Esophagus (tissue), 2 donors: Measurements from ENCODE around the gene NEO1. TPM values are rescaled to one million over a fixed set of nuclear protein-coding genes. Genes with fewer than 3 reads are reported as not detected.

Source experiments
- H3K27ac ChIP-seq, 2 donors: one replicate each; pipeline ENCODE4 v1.5.1; 2013; ENCODE audit warnings: low read depth in 2 of 2, mild to moderate bottlenecking in 2 of 2, inconsistent platforms in 1 of 2, low read length in 1 of 2, moderate library complexity in 1 of 2
- H3K27me3 ChIP-seq, 2 donors: one replicate each; pipeline ENCODE4 v1.6.1; 2013; ENCODE audit warnings: low read length in 2 of 2, control low read depth in 1 of 2, mild to moderate bottlenecking in 1 of 2; ENCODE audit not compliant: insufficient read depth in 2 of 2, control insufficient read depth in 1 of 2
- H3K36me3 ChIP-seq, 2 donors: one replicate each; pipeline ENCODE4 v1.6.1; 2013; ENCODE audit warnings: low read length in 1 of 2; ENCODE audit not compliant: control insufficient read depth in 2 of 2, insufficient read depth in 2 of 2
- H3K4me1 ChIP-seq, 2 donors: one replicate each; pipeline ENCODE4 v1.6.1; 2013; ENCODE audit warnings: low read length in 1 of 2; ENCODE audit not compliant: control insufficient read depth in 2 of 2, insufficient read depth in 2 of 2
- H3K4me3 ChIP-seq, 2 donors: one replicate each; pipeline ENCODE4 v1.5.1; 2013; ENCODE audit warnings: low read length in 2 of 2, mild to moderate bottlenecking in 2 of 2, low read depth in 1 of 2, moderate library complexity in 1 of 2
- H3K9me3 ChIP-seq, 2 donors: one replicate each; pipeline ENCODE4 v1.6.1; 2013; ENCODE audit warnings: mild to moderate bottlenecking in 2 of 2, low read depth in 1 of 2, low read length in 1 of 2, moderate library complexity in 1 of 2; ENCODE audit not compliant: control insufficient read depth in 2 of 2, insufficient read depth in 1 of 2
- WGBS, 2 donors: extraction: QIAGEN DNeasy Blood & Tissue Kit; methylation state at CpG; one replicate each; pipeline ENCODE4 v1.1.7; 2013; 5-methylcytosine and 5-hydroxymethylcytosine counted together
- polyA plus RNA-seq, 2 donors: library from polyadenylated mRNA; stranded (reverse); fragments of 200-250 nt; gene quantifications; one replicate each; pipeline ENCODE4 v1.2.3, GENCODE V29; 2013
- donor health status: healthy with polysubstance abuse.
- donor health status: Bipolar disorder and iron deficiency.

The NEO1 gene
- polyA plus RNA-seq, 2 donors: 5.7 to 7.3 TPM

DNA sequence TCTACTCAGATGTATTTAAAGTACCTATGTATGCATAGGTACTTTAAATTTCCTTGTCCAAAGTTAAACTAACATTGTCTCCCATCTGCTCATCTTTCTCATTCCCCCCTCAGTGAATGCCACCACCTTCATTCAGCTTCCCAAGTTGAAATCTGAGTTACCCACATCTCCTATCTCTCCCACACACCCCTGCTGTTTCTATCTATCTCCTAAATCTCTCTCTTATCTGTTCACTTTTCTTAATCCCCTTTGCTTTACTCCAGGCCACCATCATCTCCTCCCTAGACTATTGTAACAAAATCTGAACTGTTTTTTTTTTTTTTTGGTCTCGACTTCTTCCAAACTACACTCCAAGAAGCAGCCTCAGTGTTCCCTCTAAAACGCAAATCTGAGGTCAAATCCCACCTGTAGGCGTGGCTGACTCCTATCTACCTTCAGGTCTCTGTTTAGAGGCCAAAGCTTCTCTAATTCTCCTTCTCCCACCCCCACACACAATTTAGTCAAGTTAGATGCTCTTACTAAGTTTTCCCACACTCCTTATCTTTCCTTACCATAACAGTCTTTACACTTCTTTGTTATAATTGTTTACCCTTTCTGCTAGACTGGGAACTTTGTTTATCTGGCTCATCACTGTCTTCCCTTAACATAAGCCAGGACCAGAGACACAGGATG, 3.5 kb upstream of the NEO1 start:
- Histone ChIP-seq H3K27me3 (no peaks in the 10 kb centered on the region), H3K36me3 (no peaks in the 10 kb centered on the region), H3K4me3 (no peak overlapping the region), H3K4me1 (no peaks in the 10 kb centered on the region), H3K27ac (no peak overlapping the region), H3K9me3 (no peaks in the 10 kb centered on the region)
- WGBS, 2 donors: 48 to 50% methylated on average over 3 of the region's 3 CpGs

GRCh38 chr15:73049564-73050215, 2.6 kb upstream of the NEO1 start:
- H3K36me3 ChIP-seq: no peaks in the 10 kb centered on the region

DNA sequence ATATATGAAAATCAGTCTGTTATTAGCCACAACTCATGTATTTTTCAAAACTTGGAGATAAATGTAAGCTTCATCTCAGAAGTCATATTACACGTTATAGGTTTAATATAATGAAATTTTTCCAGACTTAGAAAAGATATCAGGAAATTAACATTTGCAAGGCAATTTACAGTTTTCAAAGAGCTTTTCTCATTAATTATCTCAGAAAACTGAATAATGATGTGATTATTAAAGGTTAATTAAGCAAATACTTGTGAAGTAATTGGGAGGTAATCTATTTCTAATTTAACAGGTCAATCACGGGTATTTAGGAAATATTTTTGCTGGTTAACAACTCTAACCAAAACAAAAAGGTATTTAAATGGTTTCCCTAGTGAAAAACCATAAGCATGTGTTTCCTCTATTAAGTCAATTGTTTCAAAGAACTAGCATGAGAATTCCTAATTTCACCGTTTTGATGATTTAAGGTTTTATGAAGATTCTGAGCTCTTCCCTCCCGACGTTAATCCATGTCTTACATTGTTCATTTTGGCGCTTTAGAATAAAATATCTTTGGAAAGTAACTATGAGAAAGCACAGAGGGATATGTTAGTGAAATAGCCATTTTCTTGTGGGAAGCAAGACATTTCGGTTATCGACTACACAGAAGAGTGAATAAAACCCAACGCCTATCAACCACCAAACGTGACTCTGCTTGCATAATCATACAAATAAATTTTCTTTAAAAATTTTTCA, 1.5 kb upstream of the NEO1 start:
- Histone ChIP-seq H3K4me3 (peak overlapping the region in 1 of 2 donors; percentile 85), H3K27ac (peak overlapping the region in 1 of 2 donors; percentile 97), H3K27me3 (no peaks in the 10 kb centered on the region), H3K36me3 (no peaks in the 10 kb centered on the region), H3K9me3 (no peaks in the 10 kb centered on the region), H3K4me1 (no peaks in the 10 kb centered on the region)
- WGBS, 2 donors: 25 to 26% methylated on average over 10 of the region's 10 CpGs

More at GRCh38 chr15:73049564-73050215, 2.6 kb upstream of the NEO1 start:
- WGBS, 2 donors: 63 to 70% methylated on average over 4 of the region's 4 CpGs
- no peaks in the 10 kb centered on the region for H3K27me3 ChIP-seq
- no peak overlapping the region for H3K4me3 ChIP-seq
- H3K9me3 ChIP-seq: no peaks in the 10 kb centered on the region
- H3K4me1 ChIP-seq: no peaks in the 10 kb centered on the region
- H3K27ac ChIP-seq: no peak overlapping the region

- Histone ChIP-seq H3K4me3 (peak overlapping the region; percentile 85 to 95), H3K27ac (peak overlapping the region; percentile 80 to 97), H3K4me1 (no peaks in the 10 kb centered on the region), H3K9me3 (no peaks in the 10 kb centered on the region), H3K36me3 (no peaks in the 10 kb centered on the region), H3K27me3 (no peaks in the 10 kb centered on the region)
- 1% methylated on average over 40 to 42 of the region's 42 CpGs for WGBS, 2 donors
Measured at GRCh38 chr15:73051391-73051806, 864 bp upstream of the NEO1 start.

GRCh38 chr15:73052653-73053397, 562 bp downstream of the NEO1 start:
- Histone ChIP-seq H3K27me3 (no peaks in the 10 kb centered on the region), H3K27ac (peak overlapping the region; percentile 77 to 97), H3K4me1 (no peaks in the 10 kb centered on the region), H3K9me3 (no peaks in the 10 kb centered on the region), H3K4me3 (peak overlapping the region; percentile 85 to 89), H3K36me3 (no peaks in the 10 kb centered on the region)
- WGBS, 2 donors: 1 to 2% methylated on average over 43 to 61 of the region's 61 CpGs

- 4 to 5% methylated on average over 8 of the region's 8 CpGs for WGBS, 2 donors
- Histone ChIP-seq H3K4me3 (peak overlapping the region; percentile 85 to 89), H3K27ac (no peak overlapping the region), H3K4me1 (no peaks in the 10 kb centered on the region), H3K27me3 (no peaks in the 10 kb centered on the region), H3K9me3 (no peaks in the 10 kb centered on the region), H3K36me3 (no peaks in the 10 kb centered on the region)
Measured at GRCh38 chr15:73053398-73053723, 1.1 kb downstream of the NEO1 start.

DNA sequence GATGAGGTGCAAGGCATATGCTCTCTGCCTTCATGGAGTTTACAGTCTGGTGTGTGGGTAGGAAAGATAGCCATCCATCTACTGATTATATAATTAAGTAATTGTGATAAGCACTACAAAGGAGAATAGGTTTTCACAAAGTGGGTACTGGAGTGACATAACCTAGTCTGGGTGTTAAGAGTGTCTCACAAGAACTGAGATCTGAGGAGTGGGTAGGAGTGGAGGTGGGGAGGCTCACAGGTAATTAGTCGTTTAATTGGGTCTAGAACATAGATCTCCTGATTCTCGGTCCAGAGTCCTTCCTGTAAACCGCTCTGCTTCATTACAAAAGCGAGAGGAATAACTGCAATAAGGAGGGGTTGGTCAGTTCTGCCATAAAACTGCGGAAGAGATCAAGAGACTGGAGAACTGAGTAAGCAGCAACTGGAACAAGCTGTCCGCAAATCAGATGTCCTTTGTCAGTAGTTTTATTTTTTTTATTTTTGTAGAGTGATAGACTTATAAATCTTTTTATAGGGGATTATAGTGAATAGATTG, 2.2 kb downstream of the NEO1 start:
- Histone ChIP-seq H3K27ac (no peak overlapping the region), H3K27me3 (no peaks in the 10 kb centered on the region), H3K9me3 (no peaks in the 10 kb centered on the region), H3K4me1 (no peaks in the 10 kb centered on the region), H3K4me3 (no peak overlapping the region), H3K36me3 (no peaks in the 10 kb centered on the region)
- WGBS, 2 donors: 83 to 91% methylated on average over 6 of the region's 6 CpGs

DNA sequence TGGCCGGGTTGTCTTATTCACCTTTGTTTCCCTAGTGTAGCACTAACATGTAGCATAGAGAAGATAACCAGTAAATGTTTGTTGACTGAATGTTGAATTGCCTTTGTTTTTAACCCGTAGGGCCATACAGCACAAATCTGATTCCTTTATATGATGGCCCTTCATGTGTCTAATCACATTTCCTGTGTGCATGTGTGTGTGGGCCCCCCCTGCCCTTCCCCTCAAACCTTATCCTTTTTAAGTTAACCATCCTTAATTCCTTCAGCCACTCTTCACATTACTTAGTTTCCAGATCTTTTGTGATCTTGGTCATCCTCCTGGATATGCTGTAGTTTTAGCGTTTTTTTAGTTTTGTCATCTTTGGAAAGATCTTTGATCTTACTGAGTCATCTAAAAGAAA, 4.2 kb downstream of the NEO1 start:
- Histone ChIP-seq H3K9me3 (no peaks in the 10 kb centered on the region), H3K27ac (no peak overlapping the region), H3K4me3 (no peak overlapping the region), H3K36me3 (no peaks in the 10 kb centered on the region), H3K4me1 (no peaks in the 10 kb centered on the region), H3K27me3 (no peaks in the 10 kb centered on the region)
- 76 to 85% methylated on average over 3 of the region's 3 CpGs for WGBS, 2 donors

DNA sequence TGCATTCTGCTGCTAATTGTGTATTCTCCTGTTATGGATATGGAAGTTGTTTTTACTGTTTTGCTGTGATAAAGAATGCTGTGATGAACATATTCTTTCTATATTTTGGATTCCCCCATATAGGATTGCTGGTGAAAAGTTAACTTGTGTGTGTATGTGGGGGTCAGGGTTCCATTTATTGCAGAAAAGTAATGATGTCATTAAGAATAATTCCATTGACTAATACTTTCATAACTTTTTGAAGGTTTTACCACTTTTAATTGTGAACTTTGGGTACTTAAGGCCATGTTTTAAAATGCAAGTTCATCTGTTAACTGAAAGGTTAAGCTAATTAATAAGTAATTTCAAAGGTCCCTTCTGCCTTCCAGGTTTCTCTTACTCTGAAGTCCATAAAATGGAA, 6.2 kb downstream of the NEO1 start:
- no peaks in the 10 kb centered on the region for H3K4me1 ChIP-seq
- no peaks in the 10 kb centered on the region for H3K9me3 ChIP-seq
- no peaks in the 10 kb centered on the region for H3K36me3 ChIP-seq
- no peak overlapping the region for H3K27ac ChIP-seq
- H3K4me3 ChIP-seq: no peak overlapping the region
- no peaks in the 10 kb centered on the region for H3K27me3 ChIP-seq
